Large intestine (tissue), 3 donors: Measurements from ENCODE around the gene SERPINB6. TPM values are rescaled to one million over a fixed set of nuclear protein-coding genes. Genes with fewer than 3 reads are reported as not detected.

Experiments used
- DNase-seq, 2 donors: peaks; one replicate each; pipeline versions ENCODE4 v3.0.0 to v3.0.0-alpha.2; 2013
- H3K27ac ChIP-seq: one replicate; pipeline ENCODE4 v1.5.1; 2013; ENCODE audit warnings: low read length
- H3K27me3 ChIP-seq: 2 replicates; pipeline ENCODE4 v1.6.1; 2013; ENCODE audit warnings: low read length; ENCODE audit not compliant: control insufficient read depth, insufficient read depth
- H3K36me3 ChIP-seq: 2 replicates; pipeline ENCODE4 v1.6.1; 2013; ENCODE audit warnings: low read length; ENCODE audit not compliant: control insufficient read depth, insufficient read depth
- H3K4me1 ChIP-seq: one replicate; pipeline ENCODE4 v1.6.1; 2013; ENCODE audit warnings: low read length; ENCODE audit not compliant: control insufficient read depth, insufficient read depth
- H3K4me3 ChIP-seq: one replicate; pipeline ENCODE4 v1.5.1; 2013; ENCODE audit warnings: low read length
- H3K9me3 ChIP-seq: one replicate; pipeline ENCODE4 v1.6.1; 2013; ENCODE audit warnings: mild to moderate bottlenecking, low read depth, low read length, moderate library complexity; ENCODE audit not compliant: control insufficient read depth
- WGBS: methylation state at CpG from one replicate; pipeline ENCODE4 v1.1.5; 2013; ENCODE audit warnings: low lambda C conversion rate; ENCODE audit not compliant: insufficient coverage; 5-methylcytosine and 5-hydroxymethylcytosine counted together
- polyA plus RNA-seq: library from polyadenylated mRNA; unstranded; fragments of 120-200 nt; gene quantifications from one replicate; pipeline ENCODE4 v1.2.1, GENCODE V29; 2013

SERPINB6 gene
- polyA plus RNA-seq, 1 donor = 279 TPM

DNA sequence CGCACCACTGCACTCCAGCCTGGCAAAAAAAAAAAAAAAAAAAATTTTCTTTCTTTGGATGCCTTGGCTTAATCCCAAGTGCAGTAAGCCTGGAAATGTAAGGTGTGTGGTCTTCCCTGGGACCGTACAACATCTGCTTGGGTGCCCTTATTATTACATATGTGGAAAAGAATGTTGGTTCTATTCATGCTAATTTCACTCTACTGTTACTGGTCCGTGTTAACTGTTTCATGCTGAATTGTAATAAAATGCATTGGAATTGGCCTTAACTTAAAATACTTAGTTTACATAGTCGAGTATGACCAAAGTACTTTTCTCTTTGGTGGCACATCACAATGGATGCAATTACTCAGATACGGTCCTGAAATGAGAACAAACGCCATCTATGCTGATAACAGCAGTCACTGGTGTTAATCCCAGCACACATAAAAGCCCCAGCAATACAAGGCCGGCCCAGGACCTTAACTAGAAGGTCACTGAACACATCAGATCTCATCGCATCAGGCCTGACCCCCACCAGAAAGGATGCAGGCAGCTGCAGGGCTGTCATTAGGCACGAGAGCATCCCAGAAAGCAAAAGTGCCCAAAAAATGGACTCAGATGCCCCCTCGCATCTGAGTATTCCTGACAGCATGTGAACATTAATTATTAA is 1.2 kb downstream of the SERPINB6 start:
- peak overlapping the region; percentile 68 for H3K4me3 ChIP-seq
- peaks cover 3% of the 10 kb centered on the region for H3K4me1 ChIP-seq
- DNase-seq = no peak

GRCh38 chr6:2969549-2969948 is 1.8 kb downstream of the SERPINB6 start:
- no peaks in the 10 kb centered on the region for H3K27me3 ChIP-seq
- H3K4me1 ChIP-seq = peaks cover 3% of the 10 kb centered on the region
- H3K9me3 ChIP-seq = no peaks in the 10 kb centered on the region
- H3K4me3 ChIP-seq = no peak overlapping the region
- no CpG with 5 or more reads among the region's 3 CpGs for WGBS
- no peak for DNase-seq
- H3K27ac ChIP-seq = no peak overlapping the region
- H3K36me3 ChIP-seq = peaks cover 9% of the 10 kb centered on the region

More for the DNA sequence above, 1.2 kb downstream of the SERPINB6 start:
- no peaks in the 10 kb centered on the region for H3K27me3 ChIP-seq
- peaks cover 9% of the 10 kb centered on the region for H3K36me3 ChIP-seq
- peak overlapping the region; percentile 91 for H3K27ac ChIP-seq
- no CpG with 5 or more reads among the region's 10 CpGs for WGBS
- no peaks in the 10 kb centered on the region for H3K9me3 ChIP-seq

DNA sequence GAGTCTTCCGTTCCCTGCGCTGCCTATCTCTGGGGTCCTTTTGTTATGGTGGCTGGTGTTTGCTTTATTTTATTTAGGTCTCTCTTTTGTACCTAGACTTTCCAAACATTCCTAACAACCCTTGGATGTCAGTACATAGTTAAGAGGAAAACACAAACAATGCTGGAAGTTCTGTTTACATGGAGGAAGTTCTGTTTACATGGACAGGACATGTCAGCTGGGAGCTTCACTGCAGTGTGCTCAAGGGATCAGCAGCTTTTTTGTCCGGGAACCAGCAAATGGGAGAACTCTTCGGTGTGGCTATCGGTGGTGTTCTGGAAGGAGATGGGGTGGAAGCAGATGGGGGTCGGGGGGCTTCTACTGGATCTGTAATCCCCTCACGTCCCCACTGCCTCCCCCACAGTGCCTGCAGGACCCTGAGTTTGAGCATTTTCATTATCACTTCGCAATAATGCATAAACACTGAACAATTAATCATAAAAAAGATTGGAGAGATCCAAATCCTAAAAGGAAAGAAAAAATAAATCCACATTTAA is 2.7 kb downstream of the SERPINB6 start:
- H3K36me3 ChIP-seq = peaks cover 9% of the 10 kb centered on the region
- H3K27ac ChIP-seq = no peak overlapping the region
- WGBS = 80% methylated on average over 2 of the region's 8 CpGs
- no peak for DNase-seq
- H3K27me3 ChIP-seq = no peaks in the 10 kb centered on the region
- H3K9me3 ChIP-seq = no peaks in the 10 kb centered on the region
- H3K4me1 ChIP-seq = peaks cover 3% of the 10 kb centered on the region
- H3K4me3 ChIP-seq = no peak overlapping the region

DNA sequence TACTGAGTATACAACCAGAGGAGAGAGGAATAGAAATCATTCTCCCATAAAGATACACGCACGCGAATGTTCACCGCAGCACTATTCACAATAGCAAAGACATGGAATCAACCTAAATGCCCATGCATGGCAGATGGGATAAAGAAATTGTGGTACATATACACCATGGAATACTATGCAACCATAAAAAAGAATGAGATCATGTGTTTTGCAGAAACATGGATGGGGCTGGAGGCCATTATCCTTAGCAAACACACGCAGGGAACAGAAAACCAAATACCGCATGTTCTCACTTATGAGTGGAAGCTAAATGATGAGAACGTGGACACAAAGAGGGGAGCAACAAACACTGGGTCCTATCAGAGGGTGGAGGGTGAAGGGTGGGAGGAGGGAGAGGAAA is 3.4 kb downstream of the SERPINB6 start:
- H3K27ac ChIP-seq = no peak overlapping the region
- DNase-seq = no peak
- H3K36me3 ChIP-seq = peaks cover 9% of the 10 kb centered on the region
- H3K4me3 ChIP-seq = no peak overlapping the region
- H3K9me3 ChIP-seq = no peaks in the 10 kb centered on the region
- 100% methylated on average over 1 of the region's 7 CpGs for WGBS
- peaks cover 7% of the 10 kb centered on the region for H3K4me1 ChIP-seq
- H3K27me3 ChIP-seq = no peaks in the 10 kb centered on the region

- peak overlapping the region; percentile 26 for H3K27ac ChIP-seq
- H3K4me1 ChIP-seq = peaks cover 20% of the 10 kb centered on the region
Measured at GRCh38 chr6:2966347-2966746, 5.0 kb downstream of the SERPINB6 start.

DNA sequence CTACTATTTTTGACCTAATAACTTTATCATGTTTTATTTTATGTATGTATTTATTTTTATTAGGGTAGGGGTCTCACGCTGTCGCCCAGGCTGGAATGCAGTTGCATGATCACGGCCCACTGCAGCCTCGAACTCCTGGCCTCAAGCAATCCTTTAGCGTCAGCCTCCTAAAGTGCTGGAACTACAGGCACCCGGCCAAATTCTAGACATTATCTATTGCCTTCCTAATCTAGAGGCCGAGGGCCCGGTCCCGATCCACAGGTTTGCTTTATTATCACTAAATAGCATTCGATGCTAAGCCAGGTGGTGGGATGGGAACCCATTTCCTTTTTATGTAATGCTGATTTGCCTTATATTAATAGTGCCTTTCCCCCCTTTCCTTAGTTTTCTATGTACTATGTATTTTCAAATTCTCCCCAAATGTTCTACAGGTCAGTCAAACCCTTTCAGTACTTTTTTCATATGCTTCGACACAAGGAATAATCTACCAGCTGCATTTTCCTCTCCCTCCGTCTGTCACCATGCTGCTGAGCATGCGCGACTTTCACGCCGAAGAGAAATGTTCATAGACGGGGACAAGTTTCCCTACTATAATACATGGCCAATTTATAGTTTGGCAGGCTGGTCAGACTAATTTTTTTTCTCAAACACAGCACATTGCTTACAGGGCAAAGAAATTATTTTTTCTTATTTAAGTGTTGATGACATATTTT is 6.4 kb downstream of the SERPINB6 start:
- Histone ChIP-seq H3K4me1 (peaks cover 34% of the 10 kb centered on the region), H3K36me3 (peaks cover 16% of the 10 kb centered on the region), H3K27me3 (no peaks in the 10 kb centered on the region), H3K4me3 (no peak overlapping the region), H3K27ac (no peak overlapping the region), H3K9me3 (no peaks in the 10 kb centered on the region)
- no peak for DNase-seq
- WGBS = 100% methylated on average over 1 of the region's 17 CpGs

More at GRCh38 chr6:2966347-2966746, 5.0 kb downstream of the SERPINB6 start:
- DNase-seq = peak in 1 of 2 donors; percentile 61
- no peaks in the 10 kb centered on the region for H3K27me3 ChIP-seq
- WGBS = no CpG with 5 or more reads among the region's 9 CpGs
- H3K9me3 ChIP-seq = no peaks in the 10 kb centered on the region
- peaks cover 9% of the 10 kb centered on the region for H3K36me3 ChIP-seq
- no peak overlapping the region for H3K4me3 ChIP-seq

GRCh38 chr6:2963756-2964155 is 7.6 kb downstream of the SERPINB6 start:
- Histone ChIP-seq H3K27me3 (no peaks in the 10 kb centered on the region), H3K9me3 (no peaks in the 10 kb centered on the region), H3K27ac (no peak overlapping the region), H3K4me1 (peaks cover 32% of the 10 kb centered on the region), H3K4me3 (no peak overlapping the region), H3K36me3 (peaks cover 20% of the 10 kb centered on the region)
- DNase-seq = no peak
- WGBS = 100% methylated on average over 1 of the region's 8 CpGs

DNA sequence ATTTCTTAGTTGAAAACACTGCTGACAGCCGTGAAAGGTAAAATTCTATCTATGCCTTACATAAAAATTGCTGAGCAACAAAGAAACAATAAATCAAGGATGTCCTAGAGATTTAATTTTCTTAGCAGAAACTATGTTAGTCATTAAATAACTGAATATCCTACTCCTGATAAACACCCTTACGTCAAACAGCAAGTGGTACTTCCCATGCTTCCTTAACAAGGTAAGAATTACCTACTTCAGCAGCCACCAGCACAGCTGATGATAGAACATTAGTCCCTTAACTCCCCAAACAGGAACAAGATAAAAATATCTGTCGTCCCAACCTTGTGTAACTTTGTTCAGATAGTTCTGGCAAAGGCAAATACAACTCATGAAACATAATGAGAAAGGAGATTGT is 8.7 kb downstream of the SERPINB6 start:
- WGBS = 25% methylated on average over 2 of the region's 3 CpGs
- H3K36me3 ChIP-seq = peaks cover 27% of the 10 kb centered on the region
- peak in 1 of 2 donors; percentile 72 for DNase-seq
- peak overlapping the region; percentile 63 for H3K27ac ChIP-seq
- H3K4me3 ChIP-seq = no peak overlapping the region
- peaks cover 41% of the 10 kb centered on the region for H3K4me1 ChIP-seq
- no peaks in the 10 kb centered on the region for H3K9me3 ChIP-seq
- no peaks in the 10 kb centered on the region for H3K27me3 ChIP-seq

DNA sequence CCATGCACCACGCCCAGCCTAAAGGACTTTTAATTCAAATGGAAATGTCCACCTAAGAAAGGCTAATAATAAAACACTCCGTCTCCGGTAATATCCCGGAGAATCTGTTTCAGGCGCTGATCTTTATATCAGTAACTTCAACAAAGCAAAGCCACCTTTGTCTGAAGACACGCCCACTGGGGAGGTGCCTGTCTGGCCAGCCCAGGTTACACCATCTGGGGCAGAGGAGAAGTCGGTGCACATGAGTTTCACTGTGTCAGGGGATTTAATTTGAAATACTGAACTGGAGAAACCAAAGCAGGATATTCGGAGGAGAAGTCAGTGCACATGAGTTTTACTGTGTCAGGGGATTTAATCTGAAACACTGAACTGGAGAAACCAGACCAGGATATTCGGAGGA is 9.4 kb downstream of the SERPINB6 start:
- Histone ChIP-seq H3K4me3 (peak overlapping the region; percentile 12), H3K9me3 (no peaks in the 10 kb centered on the region), H3K36me3 (peaks cover 31% of the 10 kb centered on the region), H3K27me3 (no peaks in the 10 kb centered on the region), H3K27ac (peak overlapping the region; percentile 63), H3K4me1 (peaks cover 46% of the 10 kb centered on the region)
- no CpG with 5 or more reads among the region's 9 CpGs for WGBS
- DNase-seq = peak; percentile 80 to 91

DNA sequence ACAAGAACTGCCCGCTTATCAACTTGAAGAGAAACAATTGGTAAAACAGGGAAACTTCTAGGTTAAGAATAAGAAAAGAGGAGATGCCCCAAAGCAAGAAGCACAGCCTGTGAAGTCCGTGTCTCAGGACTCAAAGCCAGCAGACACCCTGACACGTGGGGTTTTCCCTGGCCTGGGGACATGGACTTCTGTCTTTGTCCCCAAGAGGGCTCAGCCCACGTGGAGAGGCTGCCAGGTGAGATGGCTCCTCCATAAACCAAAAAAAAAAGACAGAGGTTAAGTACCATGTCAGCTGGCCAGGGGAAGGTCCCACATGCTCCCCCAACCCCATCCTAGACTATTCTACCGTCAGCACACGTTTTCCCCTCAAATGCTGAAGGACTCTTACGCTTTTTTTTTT is 9.9 kb downstream of the SERPINB6 start:
- Histone ChIP-seq H3K4me3 (peak overlapping the region; percentile 12), H3K36me3 (peaks cover 34% of the 10 kb centered on the region), H3K27ac (peak overlapping the region; percentile 63), H3K9me3 (no peaks in the 10 kb centered on the region), H3K27me3 (no peaks in the 10 kb centered on the region), H3K4me1 (peaks cover 46% of the 10 kb centered on the region)
- DNase-seq = peak in 1 of 2 donors; percentile 77
- WGBS = no CpG with 5 or more reads among the region's 7 CpGs
